ENCODE results near the gene CADPS2.

CADPS2 gene

DNA sequence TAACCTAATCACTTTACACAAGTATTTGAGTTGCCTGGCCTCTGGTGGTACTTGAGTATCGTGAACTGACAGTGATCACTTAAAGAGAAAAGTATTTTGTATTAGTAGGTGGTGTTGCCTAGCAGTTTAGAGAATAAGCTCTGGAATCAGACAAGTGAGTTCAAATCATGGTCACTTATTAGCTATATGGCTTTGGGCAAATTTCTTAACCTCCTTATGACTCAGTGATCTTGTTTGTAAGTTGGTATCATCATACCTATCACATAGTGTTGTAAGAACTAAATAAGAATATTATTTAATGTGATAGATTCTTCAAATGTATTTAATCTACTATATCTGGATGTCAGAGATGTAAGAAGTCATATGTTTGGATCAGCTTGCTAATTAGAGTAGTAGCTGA, 351.2 kb downstream of the CADPS2 start:
- Histone ChIP-seq H3K27me3 (ENCODE audit: insufficient read depth, poor library complexity, severe bottlenecking) (no peaks in the 10 kb centered on the region), H3K27ac (replicated peaks) (no peak overlapping the region), H3K4me3 (replicated peaks; ENCODE audit: insufficient read depth, low read length) (no peak overlapping the region)
- no peak for TF ChIP-seq POLR2AphosphoS5 (IDR thresholded peaks at IDR 0.05; ENCODE audit: low read depth)
- TF ChIP-seq, protein P1, sequence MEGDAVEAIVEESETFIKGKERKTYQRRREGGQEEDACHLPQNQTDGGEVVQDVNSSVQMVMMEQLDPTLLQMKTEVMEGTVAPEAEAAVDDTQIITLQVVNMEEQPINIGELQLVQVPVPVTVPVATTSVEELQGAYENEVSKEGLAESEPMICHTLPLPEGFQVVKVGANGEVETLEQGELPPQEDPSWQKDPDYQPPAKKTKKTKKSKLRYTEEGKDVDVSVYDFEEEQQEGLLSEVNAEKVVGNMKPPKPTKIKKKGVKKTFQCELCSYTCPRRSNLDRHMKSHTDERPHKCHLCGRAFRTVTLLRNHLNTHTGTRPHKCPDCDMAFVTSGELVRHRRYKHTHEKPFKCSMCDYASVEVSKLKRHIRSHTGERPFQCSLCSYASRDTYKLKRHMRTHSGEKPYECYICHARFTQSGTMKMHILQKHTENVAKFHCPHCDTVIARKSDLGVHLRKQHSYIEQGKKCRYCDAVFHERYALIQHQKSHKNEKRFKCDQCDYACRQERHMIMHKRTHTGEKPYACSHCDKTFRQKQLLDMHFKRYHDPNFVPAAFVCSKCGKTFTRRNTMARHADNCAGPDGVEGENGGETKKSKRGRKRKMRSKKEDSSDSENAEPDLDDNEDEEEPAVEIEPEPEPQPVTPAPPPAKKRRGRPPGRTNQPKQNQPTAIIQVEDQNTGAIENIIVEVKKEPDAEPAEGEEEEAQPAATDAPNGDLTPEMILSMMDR (IDR thresholded peaks at IDR 0.05; ENCODE audit: insufficient read depth, low read length) = no peak
- TF ChIP-seq, protein P2, sequence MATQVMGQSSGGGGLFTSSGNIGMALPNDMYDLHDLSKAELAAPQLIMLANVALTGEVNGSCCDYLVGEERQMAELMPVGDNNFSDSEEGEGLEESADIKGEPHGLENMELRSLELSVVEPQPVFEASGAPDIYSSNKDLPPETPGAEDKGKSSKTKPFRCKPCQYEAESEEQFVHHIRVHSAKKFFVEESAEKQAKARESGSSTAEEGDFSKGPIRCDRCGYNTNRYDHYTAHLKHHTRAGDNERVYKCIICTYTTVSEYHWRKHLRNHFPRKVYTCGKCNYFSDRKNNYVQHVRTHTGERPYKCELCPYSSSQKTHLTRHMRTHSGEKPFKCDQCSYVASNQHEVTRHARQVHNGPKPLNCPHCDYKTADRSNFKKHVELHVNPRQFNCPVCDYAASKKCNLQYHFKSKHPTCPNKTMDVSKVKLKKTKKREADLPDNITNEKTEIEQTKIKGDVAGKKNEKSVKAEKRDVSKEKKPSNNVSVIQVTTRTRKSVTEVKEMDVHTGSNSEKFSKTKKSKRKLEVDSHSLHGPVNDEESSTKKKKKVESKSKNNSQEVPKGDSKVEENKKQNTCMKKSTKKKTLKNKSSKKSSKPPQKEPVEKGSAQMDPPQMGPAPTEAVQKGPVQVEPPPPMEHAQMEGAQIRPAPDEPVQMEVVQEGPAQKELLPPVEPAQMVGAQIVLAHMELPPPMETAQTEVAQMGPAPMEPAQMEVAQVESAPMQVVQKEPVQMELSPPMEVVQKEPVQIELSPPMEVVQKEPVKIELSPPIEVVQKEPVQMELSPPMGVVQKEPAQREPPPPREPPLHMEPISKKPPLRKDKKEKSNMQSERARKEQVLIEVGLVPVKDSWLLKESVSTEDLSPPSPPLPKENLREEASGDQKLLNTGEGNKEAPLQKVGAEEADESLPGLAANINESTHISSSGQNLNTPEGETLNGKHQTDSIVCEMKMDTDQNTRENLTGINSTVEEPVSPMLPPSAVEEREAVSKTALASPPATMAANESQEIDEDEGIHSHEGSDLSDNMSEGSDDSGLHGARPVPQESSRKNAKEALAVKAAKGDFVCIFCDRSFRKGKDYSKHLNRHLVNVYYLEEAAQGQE (IDR thresholded peaks at IDR 0.05; ENCODE audit: insufficient replicate concordance, low read depth) = no peak
- TF ChIP-seq GABPA (IDR thresholded peaks at IDR 0.05; ENCODE audit: low read depth) = no peak
- TF ChIP-seq SPI1 (IDR thresholded peaks at IDR 0.05; ENCODE audit: borderline replicate concordance, low read depth) = no peak
- DNase-seq (ENCODE audit: low read depth in 1 of 2, low spot score in 1 of 2) = no peak

DNA sequence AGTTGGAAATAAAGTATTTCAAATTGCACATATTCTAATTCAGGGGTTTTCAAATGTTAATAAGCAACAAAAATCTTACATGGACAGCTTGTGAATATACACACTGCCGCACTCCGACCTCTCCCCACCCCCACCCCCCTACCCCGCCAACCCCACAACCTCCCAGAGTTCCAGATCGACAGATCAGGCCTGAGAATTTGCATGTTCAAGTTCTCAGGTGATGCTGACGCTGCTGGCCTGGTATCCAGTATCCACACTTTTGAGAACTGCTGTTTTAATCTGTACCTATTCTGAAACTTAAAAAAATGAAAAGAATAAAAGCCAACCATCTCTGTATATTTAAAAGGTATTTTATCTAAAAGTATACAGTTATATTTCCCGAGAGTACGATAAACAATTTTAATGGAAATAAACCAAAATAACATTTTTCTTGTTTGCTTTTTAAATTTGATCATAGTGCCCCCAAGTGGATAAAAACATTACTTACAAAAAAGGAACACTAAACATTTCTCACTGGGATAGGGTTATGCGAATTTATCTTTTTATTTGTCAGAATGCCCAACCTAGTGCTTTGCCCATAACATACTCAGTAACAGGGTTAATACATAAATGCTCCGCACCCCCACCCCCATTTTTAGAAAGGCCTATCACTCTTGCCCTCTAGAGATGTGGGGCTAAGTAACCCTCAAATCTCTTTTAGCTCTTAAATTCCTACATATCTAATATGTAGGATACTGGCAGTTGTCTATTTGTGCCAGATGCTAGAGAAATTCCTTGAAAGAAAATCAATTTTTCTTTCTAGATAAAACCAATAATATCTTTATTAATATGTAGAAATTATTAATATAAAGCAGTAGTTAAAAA, 353.6 kb downstream of the CADPS2 start:
- H3K27ac ChIP-seq (replicated peaks) = no peak overlapping the region
- H3K4me3 ChIP-seq (replicated peaks; ENCODE audit: insufficient read depth, low read length) = no peak overlapping the region
- no peaks in the 10 kb centered on the region for H3K27me3 ChIP-seq (ENCODE audit: insufficient read depth, poor library complexity, severe bottlenecking)
- no peak for TF ChIP-seq POLR2AphosphoS5 (IDR thresholded peaks at IDR 0.05; ENCODE audit: low read depth)
- TF ChIP-seq, protein P1 (IDR thresholded peaks at IDR 0.05; ENCODE audit: insufficient read depth, low read length) = peak; percentile 8
- no peak for DNase-seq (ENCODE audit: low read depth in 1 of 2, low spot score in 1 of 2)

DNA sequence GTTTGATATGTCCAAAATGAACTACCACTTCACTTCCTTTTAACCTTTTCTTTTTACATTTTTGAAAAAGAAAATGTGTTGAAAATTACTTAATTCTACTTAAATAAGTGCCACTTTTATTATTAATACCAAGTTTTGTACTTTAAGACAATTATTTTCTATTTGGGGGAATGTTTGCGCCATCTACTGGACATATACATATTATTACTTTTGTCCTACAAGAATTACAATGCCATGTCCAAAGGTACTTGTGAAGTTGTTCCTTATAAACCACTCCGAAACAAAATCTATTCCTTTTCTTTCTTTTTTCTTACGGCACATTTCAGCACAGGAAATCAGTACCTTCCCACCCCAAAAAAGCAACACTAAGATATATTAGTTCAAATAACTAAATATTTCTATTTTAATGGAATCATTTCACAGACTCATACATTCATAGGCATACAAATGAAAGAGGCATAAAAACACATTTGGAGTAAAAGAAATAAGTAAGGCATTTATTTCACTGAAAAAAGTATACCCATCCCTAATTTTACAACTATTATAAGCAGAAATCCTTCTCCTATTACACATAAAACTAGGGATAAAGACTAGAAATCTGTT, 357.3 kb downstream of the CADPS2 start:
- DNase-seq (ENCODE audit: low read depth in 1 of 2, low spot score in 1 of 2) = no peak
- Histone ChIP-seq H3K4me3 (replicated peaks; ENCODE audit: insufficient read depth, low read length) (no peak overlapping the region), H3K27ac (replicated peaks) (no peak overlapping the region), H3K27me3 (ENCODE audit: insufficient read depth, poor library complexity, severe bottlenecking) (no peaks in the 10 kb centered on the region)
- no peak for TF ChIP-seq GABPA (IDR thresholded peaks at IDR 0.05; ENCODE audit: low read depth)
- TF ChIP-seq, protein P1 (IDR thresholded peaks at IDR 0.05; ENCODE audit: insufficient read depth, low read length) = no peak
- TF ChIP-seq SPI1 (IDR thresholded peaks at IDR 0.05; ENCODE audit: borderline replicate concordance, low read depth) = no peak
- TF ChIP-seq, protein P2 (IDR thresholded peaks at IDR 0.05; ENCODE audit: insufficient replicate concordance, low read depth) = no peak
- TF ChIP-seq POLR2AphosphoS5 (IDR thresholded peaks at IDR 0.05; ENCODE audit: low read depth) = no peak

Measured in HL-60 (cell line).